ENCODE measurements around the gene EXOC2. TPM values are rescaled to one million over a fixed set of nuclear protein-coding genes. Genes with fewer than 3 reads are reported as not detected.

EXOC2 gene
- total RNA-seq, 1 donor from 2014 or later = 29.8 TPM

GRCh38 chr6:571892-572291 is 121.0 kb downstream of the EXOC2 start:
- intact Hi-C loops (cut with micrococcal nuclease) = no loop called here
- H3K27ac Mint-ChIP-seq = no peak overlapping the region
- CTCF ChIA-PET = no interaction called here
- no peaks in the 10 kb centered on the region for H3K27me3 Mint-ChIP-seq
- POLR2A ChIA-PET = no interaction called here
- no peak for TF ChIP-seq CTCF (IDR thresholded peaks at IDR 0.05)
- no peak for ATAC-seq (ENCODE audit: low read depth)
- H3K36me3 Mint-ChIP-seq (ENCODE audit: low read depth) = peaks cover 68% of the 10 kb centered on the region
- no peak overlapping the region for H3K4me3 Mint-ChIP-seq
- no peak for DNase-seq
- no peaks in the 10 kb centered on the region for H3K4me1 Mint-ChIP-seq
- H3K9me3 Mint-ChIP-seq = no peaks in the 10 kb centered on the region

DNA sequence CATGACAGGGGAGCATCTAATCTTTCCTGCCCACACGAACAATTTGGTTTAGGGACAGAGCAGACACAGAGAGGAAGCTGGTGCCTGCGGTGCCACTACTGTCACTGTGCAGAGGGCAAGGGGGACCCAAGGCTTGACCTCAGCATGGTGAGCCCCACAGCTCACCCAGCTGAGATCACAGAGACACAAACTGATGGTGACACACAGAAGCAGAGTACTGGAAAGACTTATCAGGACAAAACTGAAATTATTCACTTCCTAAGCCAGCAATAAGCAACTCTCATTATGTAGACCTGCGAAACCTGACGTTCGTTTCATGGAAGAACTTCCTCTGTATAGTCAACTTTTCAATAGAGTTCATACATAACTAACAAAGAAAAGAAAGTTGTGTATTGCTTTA is 122.1 kb downstream of the EXOC2 start:
- CTCF ChIA-PET = interaction anchor here (0.9 kb wide), 1 partner anchor 22 kb away, joined by 3 read pairs; no protein-coding TSS in a partner anchor
- H3K36me3 Mint-ChIP-seq (ENCODE audit: low read depth) = peaks cover 65% of the 10 kb centered on the region
- POLR2A ChIA-PET = no interaction called here
- no peaks in the 10 kb centered on the region for H3K9me3 Mint-ChIP-seq
- ATAC-seq (ENCODE audit: low read depth) (no peak), DNase-seq (no peak)
- H3K4me3 Mint-ChIP-seq = no peak overlapping the region
- no peaks in the 10 kb centered on the region for H3K27me3 Mint-ChIP-seq
- no peak overlapping the region for H3K27ac Mint-ChIP-seq
- intact Hi-C loops (cut with micrococcal nuclease) = no loop called here
- no peak for TF ChIP-seq CTCF (IDR thresholded peaks at IDR 0.05)
- H3K4me1 Mint-ChIP-seq = no peaks in the 10 kb centered on the region

DNA sequence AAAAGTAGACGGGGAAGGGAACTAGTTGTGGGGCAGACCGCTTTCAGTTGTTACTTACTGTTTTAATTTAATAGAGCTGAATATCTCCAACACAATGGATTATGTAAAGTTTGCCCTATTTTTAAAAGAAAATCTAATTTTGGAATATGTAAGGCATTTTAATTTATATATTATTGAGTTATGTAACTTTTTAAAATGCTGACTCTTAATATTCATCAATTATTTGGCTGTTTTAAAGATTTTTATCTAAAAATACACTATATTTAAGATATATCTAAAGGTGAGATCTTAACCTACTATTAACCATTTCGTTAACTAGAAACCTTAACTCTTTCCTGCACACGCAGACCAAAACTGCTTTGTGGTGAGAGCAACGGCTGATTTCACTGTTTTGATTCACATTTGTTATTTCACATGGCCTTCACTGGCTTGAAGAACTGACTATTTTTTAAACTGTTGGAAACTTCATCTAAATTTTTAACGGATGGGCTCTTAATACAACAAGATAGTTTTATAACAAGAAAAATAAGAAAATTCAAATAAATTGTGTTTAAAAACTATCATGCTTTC is 123.9 kb downstream of the EXOC2 start:
- H3K27me3 Mint-ChIP-seq = no peaks in the 10 kb centered on the region
- H3K27ac Mint-ChIP-seq = no peak overlapping the region
- POLR2A ChIA-PET = no interaction called here
- H3K9me3 Mint-ChIP-seq = no peaks in the 10 kb centered on the region
- H3K4me1 Mint-ChIP-seq = no peaks in the 10 kb centered on the region
- no peak for TF ChIP-seq CTCF (IDR thresholded peaks at IDR 0.05)
- CTCF ChIA-PET = no interaction called here
- peaks cover 58% of the 10 kb centered on the region for H3K36me3 Mint-ChIP-seq (ENCODE audit: low read depth)
- no peak overlapping the region for H3K4me3 Mint-ChIP-seq
- ATAC-seq (ENCODE audit: low read depth) = no peak
- intact Hi-C loops (cut with micrococcal nuclease) = no loop called here
- DNase-seq = no peak

DNA sequence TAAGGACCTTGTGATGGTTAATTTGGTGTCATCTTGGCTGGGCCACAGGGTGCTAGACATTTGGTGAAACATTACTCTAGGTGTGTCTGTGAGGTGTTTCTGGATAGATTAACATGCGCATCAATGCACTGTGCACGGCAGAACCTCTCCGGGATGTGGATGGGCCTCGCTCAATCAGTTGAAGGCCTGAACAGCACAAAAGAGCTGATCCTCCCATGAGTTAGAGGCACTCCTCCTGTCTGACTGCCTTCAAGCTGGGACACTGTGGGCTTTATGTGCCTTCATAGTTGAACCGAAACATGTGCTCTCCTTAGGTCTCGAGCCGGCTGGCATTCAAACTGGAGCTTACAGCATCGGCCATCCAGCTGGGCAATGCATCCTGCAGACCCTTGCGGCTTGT is 124.9 kb downstream of the EXOC2 start:
- Mint-ChIP-seq H3K27me3 (no peaks in the 10 kb centered on the region), H3K4me3 (no peak overlapping the region), H3K27ac (no peak overlapping the region), H3K9me3 (no peaks in the 10 kb centered on the region), H3K4me1 (no peaks in the 10 kb centered on the region), H3K36me3 (ENCODE audit: low read depth) (peaks cover 59% of the 10 kb centered on the region)
- DNase-seq = no peak
- no peak for ATAC-seq (ENCODE audit: low read depth)
- CTCF ChIA-PET = no interaction called here
- POLR2A ChIA-PET = no interaction called here
- intact Hi-C loops (cut with micrococcal nuclease) = no loop called here
- no peak for TF ChIP-seq CTCF (IDR thresholded peaks at IDR 0.05)

- no peak for DNase-seq
- ChIA-PET CTCF (no interaction called here), POLR2A (no interaction called here)
- Mint-ChIP-seq H3K4me3 (no peak overlapping the region), H3K36me3 (ENCODE audit: low read depth) (peaks cover 57% of the 10 kb centered on the region), H3K4me1 (no peaks in the 10 kb centered on the region), H3K27me3 (no peaks in the 10 kb centered on the region), H3K27ac (no peak overlapping the region), H3K9me3 (no peaks in the 10 kb centered on the region)
- intact Hi-C loops (cut with micrococcal nuclease) = no loop called here
- no peak for ATAC-seq (ENCODE audit: low read depth)
- no peak for TF ChIP-seq CTCF (IDR thresholded peaks at IDR 0.05)
Measured at GRCh38 chr6:563863-564262, 129.1 kb downstream of the EXOC2 start.
